ENCODE results near the gene KLB.
"Not testable (repeated sequence)": the region's sequence is repeated elsewhere in the genome, so short reads cannot be mapped to it uniquely, and the experiment has no call there.

KLB gene

DNA sequence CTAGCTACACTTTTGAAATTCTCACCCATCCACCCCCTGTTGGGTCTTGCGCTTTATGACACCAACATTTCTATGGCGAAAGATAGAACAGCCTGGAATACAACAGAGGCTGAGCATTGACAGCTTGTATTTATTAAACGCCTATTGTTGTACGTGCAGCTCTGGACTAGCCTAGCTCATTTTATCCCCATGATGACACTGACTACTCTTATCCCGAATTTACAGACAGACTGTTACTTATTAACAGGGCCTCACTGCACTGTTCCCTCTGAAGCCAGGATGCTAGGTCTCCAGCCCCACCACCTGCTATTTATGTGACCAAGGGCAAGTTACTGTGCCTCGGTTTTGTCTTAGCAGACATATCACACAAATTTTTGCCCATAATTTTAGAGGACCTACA is 39.6 kb upstream of the KLB start:
- TF ChIP-seq, protein P1, sequence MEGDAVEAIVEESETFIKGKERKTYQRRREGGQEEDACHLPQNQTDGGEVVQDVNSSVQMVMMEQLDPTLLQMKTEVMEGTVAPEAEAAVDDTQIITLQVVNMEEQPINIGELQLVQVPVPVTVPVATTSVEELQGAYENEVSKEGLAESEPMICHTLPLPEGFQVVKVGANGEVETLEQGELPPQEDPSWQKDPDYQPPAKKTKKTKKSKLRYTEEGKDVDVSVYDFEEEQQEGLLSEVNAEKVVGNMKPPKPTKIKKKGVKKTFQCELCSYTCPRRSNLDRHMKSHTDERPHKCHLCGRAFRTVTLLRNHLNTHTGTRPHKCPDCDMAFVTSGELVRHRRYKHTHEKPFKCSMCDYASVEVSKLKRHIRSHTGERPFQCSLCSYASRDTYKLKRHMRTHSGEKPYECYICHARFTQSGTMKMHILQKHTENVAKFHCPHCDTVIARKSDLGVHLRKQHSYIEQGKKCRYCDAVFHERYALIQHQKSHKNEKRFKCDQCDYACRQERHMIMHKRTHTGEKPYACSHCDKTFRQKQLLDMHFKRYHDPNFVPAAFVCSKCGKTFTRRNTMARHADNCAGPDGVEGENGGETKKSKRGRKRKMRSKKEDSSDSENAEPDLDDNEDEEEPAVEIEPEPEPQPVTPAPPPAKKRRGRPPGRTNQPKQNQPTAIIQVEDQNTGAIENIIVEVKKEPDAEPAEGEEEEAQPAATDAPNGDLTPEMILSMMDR (conservative IDR thresholded peaks at IDR 0.05) = no peak
- no peak for TF ChIP-seq ZFX (IDR thresholded peaks at IDR 0.05)
- H3K27ac ChIP-seq = no peak overlapping the region

DNA sequence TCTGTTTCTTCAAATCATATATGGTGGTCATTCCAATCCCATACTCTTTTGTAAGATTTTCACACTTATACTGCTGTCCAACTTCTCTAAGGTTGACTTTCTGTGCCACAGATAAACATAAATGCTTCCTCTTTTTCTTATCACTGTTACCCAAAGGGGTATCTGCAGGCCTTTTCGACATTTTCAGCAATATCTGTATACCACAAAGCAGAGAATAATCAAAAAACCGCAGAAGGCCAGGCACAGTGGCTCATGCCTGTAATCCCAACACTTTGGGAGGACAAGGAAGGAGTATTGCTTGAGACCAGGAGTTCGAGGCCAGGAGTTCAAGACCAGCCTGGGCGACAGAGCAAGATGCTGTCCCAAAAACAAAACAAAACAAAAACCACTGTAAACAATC is 37.4 kb upstream of the KLB start:
- no peak overlapping the region for H3K27ac ChIP-seq
- TF ChIP-seq, protein P1 (conservative IDR thresholded peaks at IDR 0.05) = no peak
- no peak for TF ChIP-seq ZFX (IDR thresholded peaks at IDR 0.05)

DNA sequence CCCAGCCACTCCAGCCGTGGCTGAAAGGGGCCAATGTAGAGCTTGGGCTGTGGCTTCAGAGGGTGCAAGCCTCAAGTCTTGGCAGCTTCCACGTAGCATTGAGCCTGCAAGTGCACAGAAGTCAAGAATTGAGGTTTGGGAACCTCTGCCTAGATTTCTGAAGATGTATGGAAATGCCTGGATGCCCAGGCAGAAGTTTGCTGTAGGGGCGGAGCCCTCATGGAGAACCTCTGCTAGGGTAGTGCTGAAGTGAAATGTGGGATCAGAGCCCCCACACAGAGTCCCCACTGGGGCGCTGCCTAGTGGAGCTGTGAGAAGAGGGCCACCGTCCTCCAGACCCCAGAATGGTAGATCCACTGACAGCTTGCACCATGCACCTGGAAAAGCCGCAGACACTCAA is 35.5 kb upstream of the KLB start:
- H3K27ac ChIP-seq = not testable (repeated sequence)

DNA sequence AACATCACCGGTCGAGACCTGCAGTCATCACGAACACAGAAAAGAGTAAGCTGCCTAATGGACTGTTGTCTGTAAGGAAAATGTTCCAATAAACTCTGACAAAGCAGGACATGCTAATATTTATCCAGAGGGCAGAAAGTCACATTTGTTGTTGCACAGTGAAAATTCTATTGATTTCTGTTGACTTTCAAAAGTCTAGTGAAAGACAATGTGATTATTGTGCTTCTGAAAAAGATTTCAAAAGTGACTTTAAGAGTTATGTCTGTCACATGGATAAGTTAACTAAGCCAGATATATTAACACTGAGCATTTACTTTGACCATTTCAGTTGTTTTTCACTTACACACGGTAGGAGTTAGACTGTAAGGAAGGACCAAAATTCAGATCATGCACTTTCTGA is 31.3 kb upstream of the KLB start:
- TF ChIP-seq, protein P1 (conservative IDR thresholded peaks at IDR 0.05) = no peak
- TF ChIP-seq ZFX (IDR thresholded peaks at IDR 0.05) = no peak
- H3K27ac ChIP-seq = no peak overlapping the region

GRCh38 chr4:39383690-39384089 is 23.0 kb upstream of the KLB start:
- TF ChIP-seq ZFX (IDR thresholded peaks at IDR 0.05) = no peak
- TF ChIP-seq, protein P1 (conservative IDR thresholded peaks at IDR 0.05) = no peak
- no peak overlapping the region for H3K27ac ChIP-seq

DNA sequence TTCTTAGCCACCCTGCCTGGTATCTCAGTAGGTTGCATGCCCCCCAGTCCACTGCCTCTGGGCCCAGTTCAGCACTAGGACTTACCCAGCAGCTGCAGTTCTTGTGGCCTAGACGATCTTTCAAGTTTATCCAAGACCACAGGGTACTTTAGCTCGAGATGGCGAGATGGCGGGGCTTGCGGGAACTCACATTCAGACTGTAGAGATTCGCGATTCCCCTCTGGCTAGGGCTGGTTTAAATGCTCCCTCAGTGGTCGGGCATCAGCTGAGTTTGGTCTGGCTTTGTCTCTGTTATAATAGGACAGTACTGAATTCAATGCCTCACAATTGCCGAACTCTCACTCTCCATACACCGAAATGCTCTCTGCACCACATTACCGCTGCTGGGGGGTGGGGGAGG is 22.2 kb upstream of the KLB start:
- TF ChIP-seq, protein P1 (conservative IDR thresholded peaks at IDR 0.05) = no peak
- TF ChIP-seq ZFX (IDR thresholded peaks at IDR 0.05) = no peak
- H3K27ac ChIP-seq = no peak overlapping the region

GRCh38 chr4:39390603-39391002 is 16.1 kb upstream of the KLB start:
- TF ChIP-seq, protein P1 (conservative IDR thresholded peaks at IDR 0.05) = no peak
- TF ChIP-seq ZFX (IDR thresholded peaks at IDR 0.05) = no peak
- no peak overlapping the region for H3K27ac ChIP-seq

DNA sequence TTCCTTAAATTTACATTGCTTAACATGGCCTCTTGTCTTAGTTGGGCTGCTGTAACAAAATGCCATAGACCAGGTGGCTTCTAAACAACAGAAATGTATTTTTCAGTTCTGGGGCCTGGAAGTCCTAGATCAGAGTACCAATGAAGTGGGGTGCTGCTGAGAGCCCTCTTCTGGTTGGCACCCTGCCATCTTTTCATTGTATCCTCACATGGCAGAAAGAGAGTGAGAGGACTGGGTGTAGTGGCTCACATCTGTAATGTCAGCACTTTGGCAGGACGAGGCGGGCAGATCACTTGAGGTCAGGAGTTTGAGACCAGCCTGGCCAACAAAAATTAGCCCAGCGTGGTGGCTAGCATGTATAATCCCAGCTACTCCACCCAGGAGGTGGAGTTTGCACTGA is 12.0 kb upstream of the KLB start:
- no peak overlapping the region for H3K27ac ChIP-seq
- TF ChIP-seq ZFX (IDR thresholded peaks at IDR 0.05) = no peak
- TF ChIP-seq, protein P1 (conservative IDR thresholded peaks at IDR 0.05) = no peak

DNA sequence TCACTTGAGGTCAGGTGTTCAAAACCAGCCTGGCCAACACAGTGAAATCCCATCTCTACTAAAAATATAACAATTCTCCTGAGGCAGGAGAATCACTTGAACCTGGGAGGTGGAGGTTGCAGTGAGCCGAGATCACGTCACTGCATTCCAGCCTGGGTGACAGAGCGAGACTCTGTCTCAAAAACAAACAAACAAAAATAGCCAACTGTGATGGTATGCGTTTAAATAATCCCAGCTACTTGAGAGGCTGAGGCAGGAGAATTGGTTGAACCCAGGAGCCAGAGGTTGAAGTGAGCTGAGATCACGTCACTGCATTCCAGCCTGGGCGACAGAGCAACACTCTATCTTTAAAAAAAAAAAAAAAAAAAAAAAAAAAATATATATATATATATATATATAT is 5.1 kb upstream of the KLB start:
- not testable (repeated sequence) for H3K27ac ChIP-seq
